HCT116 (cell line): Measurements from ENCODE around the gene GSC. TPM values are rescaled to one million over a fixed set of nuclear protein-coding genes. Genes with fewer than 3 reads are reported as not detected.

ENCODE experiments used
- ATAC-seq: fragments of 200-7000 bp; cut with Tn5 transposase; 2 replicates; pipeline ENCODE4 v1.9.1; 2020; ENCODE audit warnings: mild to moderate bottlenecking, moderate library complexity
- BruUV-seq: library from RNA; stranded (reverse); fragments of 400-500 nt; replicated peaks from 2 replicates; lab custom pipeline; 2021; lab: Mats Ljungman, UMichigan
- CTCF ChIA-PET: fragments of 300-600 bp; sonication (Branson Sonifier 250); formaldehyde crosslinking; loops from one replicate; lab custom pipeline; 2021; ENCODE audit warnings: antibody characterized with exemption; lab: Charles Lee
- POLR2A ChIA-PET: fragments of 300-600, 350-600 bp; sonication (Branson Sonifier 250); formaldehyde crosslinking; loops from one replicate; lab custom pipeline; 2021; ENCODE audit warnings: antibody characterized with exemption; lab: Charles Lee
- RAD21 ChIA-PET, 2 experiments: fragments of 300-600 bp; sonication (Branson Sonifier 250); formaldehyde crosslinking; loops; one replicate each; lab custom pipeline; 2023; ENCODE audit warnings: low total read pairs in 2 of 2; ENCODE audit not compliant: uncharacterized antibody in 2 of 2, unreplicated experiment in 2 of 2, low non-redundant PET in 1 of 2; lab: Charles Lee
- DNase-seq: peaks from one replicate; pipeline ENCODE4 v3.0.0-alpha.2; 2010; ENCODE audit warnings: low read depth, low spot score
- H2AFZ ChIP-seq: fragments of 200-600 bp; shearing (Covaris generic), sonication (generic); 2 replicates; pipeline ENCODE4 v1.6.1; 2017; ENCODE audit warnings: low read depth, mixed run types, mixed read lengths, antibody characterized with exemption, low read length; ENCODE audit not compliant: poor library complexity, severe bottlenecking
- H3K27ac ChIP-seq: 2 replicates; pipeline ENCODE4 v1.5.1; 2012; ENCODE audit warnings: low read depth, low read length
- H3K27me3 ChIP-seq: fragments of 200-600 bp; sonication (generic); 2 replicates; pipeline ENCODE4 v1.6.1; 2016; ENCODE audit warnings: mixed run types, low read length, mixed read lengths; ENCODE audit not compliant: insufficient read depth
- H3K36me3 ChIP-seq, 2 experiments: fragments of 200-500 bp in 1 of 2; fragments of 200-600 bp in 1 of 2; sonication (Bioruptor generic) in 1 of 2; sonication (generic) in 1 of 2; 2 replicates each; pipeline versions ENCODE4 v1.5.1 to v1.6.1; 2014 to 2016; ENCODE audit warnings: low read length in 2 of 2, inconsistent platforms in 1 of 2, mixed read lengths in 1 of 2, mixed run types in 1 of 2; ENCODE audit not compliant: insufficient read depth in 2 of 2, control insufficient read depth in 1 of 2
- H3K4me1 ChIP-seq, 2 experiments: fragments of 200-600 bp in 1 of 2; sonication (generic) in 1 of 2; 2 replicates each; pipeline versions ENCODE4 v1.5.1 to v1.6.1; 2012 to 2017; ENCODE audit warnings: low read length in 2 of 2, inconsistent platforms in 1 of 2, mild to moderate bottlenecking in 1 of 2, mixed read lengths in 1 of 2, mixed run types in 1 of 2, moderate library complexity in 1 of 2; ENCODE audit not compliant: insufficient read depth in 2 of 2, control insufficient read depth in 1 of 2
- H3K4me2 ChIP-seq: fragments of 200-600 bp; sonication (generic); 2 replicates; pipeline ENCODE4 v1.6.1; 2017; ENCODE audit warnings: mixed run types, low read length, mixed read lengths
- H3K4me3 ChIP-seq, 2 experiments: fragments of 200-600 bp in 1 of 2; sonication (generic) in 1 of 2; replicated peaks in 1 of 2; 2 replicates each; pipeline ENCODE4 v1.5.1; 2011 to 2016; ENCODE audit warnings: low read length in 2 of 2, control low read depth in 1 of 2, low read depth in 1 of 2, mild to moderate bottlenecking in 1 of 2, mixed read lengths in 1 of 2, mixed run types in 1 of 2
- H3K79me2 ChIP-seq: fragments of 200-600 bp; sonication (generic); 2 replicates; pipeline ENCODE4 v1.6.1; 2017; ENCODE audit warnings: mild to moderate bottlenecking, mixed run types, low read length, moderate library complexity, mixed read lengths; ENCODE audit not compliant: insufficient read depth
- H3K9ac ChIP-seq: fragments of 200-600 bp; sonication (generic); 2 replicates; pipeline ENCODE4 v1.6.1; 2016; ENCODE audit warnings: low read length, mixed read lengths
- H3K9me2 ChIP-seq: fragments of 200-600 bp; sonication (generic), shearing (Covaris generic); 2 replicates; pipeline ENCODE4 v1.6.1; 2017; ENCODE audit warnings: mixed run types, mild to moderate bottlenecking, moderate library complexity; ENCODE audit not compliant: insufficient read depth
- H3K9me3 ChIP-seq, 2 experiments: fragments of 200-500 bp in 1 of 2; fragments of 200-600 bp in 1 of 2; sonication (Bioruptor generic) in 1 of 2; sonication (generic) in 1 of 2; 2 replicates each; pipeline ENCODE4 v1.6.1; 2014 to 2017; ENCODE audit warnings: low read length in 2 of 2, mixed read lengths in 2 of 2, inconsistent platforms in 1 of 2, low read depth in 1 of 2, mild to moderate bottlenecking in 1 of 2, mixed run types in 1 of 2, moderate library complexity in 1 of 2; ENCODE audit not compliant: control insufficient read depth in 1 of 2, insufficient read depth in 1 of 2
- H4K20me1 ChIP-seq: fragments of 200-600 bp; sonication (generic), shearing (Covaris generic); 2 replicates; pipeline ENCODE4 v1.6.1; 2017; ENCODE audit warnings: mixed run types, mild to moderate bottlenecking, moderate library complexity; ENCODE audit not compliant: insufficient read depth
- CBX3 ChIP-seq: IDR thresholded peaks from 2 replicates; pipeline ENCODE4 v1.6.1; 2012; ENCODE audit warnings: low read depth
- CEBPB ChIP-seq: IDR thresholded peaks from 2 replicates; pipeline ENCODE4 v1.6.1; 2012; ENCODE audit warnings: low read depth
- CTCF ChIP-seq, 3 experiments: fragments of 200-600 bp in 1 of 3; sonication (generic) in 1 of 3; IDR thresholded peaks in 2 of 3; conservative IDR thresholded peaks in 1 of 3; 2 replicates each; pipeline ENCODE4 v1.5.1; 2012 to 2017; ENCODE audit warnings: low read depth in 2 of 3, low read length in 2 of 3, antibody characterized with exemption in 1 of 3, borderline replicate concordance in 1 of 3, control low read depth in 1 of 3, mild to moderate bottlenecking in 1 of 3, mixed read lengths in 1 of 3, mixed run types in 1 of 3, moderate library complexity in 1 of 3; ENCODE audit not compliant: insufficient read depth in 1 of 3
- EGR1 ChIP-seq: IDR thresholded peaks from 2 replicates; pipeline ENCODE4 v1.6.1; 2012; ENCODE audit warnings: low read depth
- ELF1 ChIP-seq: IDR thresholded peaks from 2 replicates; pipeline ENCODE4 v1.6.1; 2012; ENCODE audit warnings: low read depth, borderline replicate concordance
- EZH2 ChIP-seq: fragments of 200-600 bp; sonication (generic); IDR thresholded peaks from 2 replicates; pipeline ENCODE4 v1.6.1; 2017; ENCODE audit warnings: antibody characterized with exemption, mixed run types
- FOSL1 ChIP-seq: IDR thresholded peaks from 2 replicates; pipeline ENCODE4 v1.6.1; 2012; ENCODE audit warnings: low read depth
- JUND ChIP-seq: IDR thresholded peaks from 2 replicates; pipeline ENCODE4 v1.6.1; 2012
- POLR2AphosphoS5 ChIP-seq: IDR thresholded peaks from 2 replicates; pipeline ENCODE4 v1.6.1; 2011; ENCODE audit warnings: mild to moderate bottlenecking, low read depth, low read length, moderate library complexity
- RAD21 ChIP-seq: IDR thresholded peaks from 2 replicates; pipeline ENCODE4 v1.6.1; 2012; ENCODE audit warnings: low read depth, mild to moderate bottlenecking
- SIN3A ChIP-seq: IDR thresholded peaks from 2 replicates; pipeline ENCODE4 v1.6.1; 2012; ENCODE audit warnings: low read depth
- SRF ChIP-seq: IDR thresholded peaks from 2 replicates; pipeline ENCODE4 v1.6.1; 2012; ENCODE audit warnings: low read depth
- TCF7L2 ChIP-seq: IDR thresholded peaks from 2 replicates; pipeline ENCODE4 v1.7.0; 2011; ENCODE audit warnings: borderline replicate concordance, inconsistent platforms; ENCODE audit not compliant: insufficient read depth, insufficient read length; ENCODE audit errors: extremely low read depth
- YY1 ChIP-seq: IDR thresholded peaks from 2 replicates; pipeline ENCODE4 v1.6.1; 2011; ENCODE audit warnings: low read length, low read depth, moderate library complexity, mild to moderate bottlenecking; ENCODE audit not compliant: insufficient replicate concordance; ENCODE audit errors: extremely low read depth
- ZFX ChIP-seq: fragments of 450-650 bp; IDR thresholded peaks from 2 replicates; pipeline ENCODE4 v1.6.1; 2017
- ZNF274 ChIP-seq: fragments of 200-500 bp; sonication (Bioruptor generic); IDR thresholded peaks from 2 replicates; pipeline ENCODE4 v1.6.1; 2014; ENCODE audit warnings: mild to moderate bottlenecking, low read depth, low read length, inconsistent platforms
- intact Hi-C: fragments of 100-400 bp; cut with micrococcal nuclease; formaldehyde crosslinking; loops from 2 replicates; pipeline ENCODE4 v1.10.0; 2022
- total RNA-seq: library from RNA; stranded (reverse); gene quantifications from one replicate; pipeline ENCODE4 v1.2.1, GENCODE V29; 2021; ENCODE audit not compliant: unreplicated experiment
- TF ChIP-seq, protein P1 (sequence below): IDR thresholded peaks from 2 replicates; pipeline ENCODE4 v1.6.1; 2012; ENCODE audit warnings: low read depth
- TF ChIP-seq, protein P2 (sequence below): IDR thresholded peaks from 2 replicates; pipeline ENCODE4 v1.6.1; 2011; ENCODE audit warnings: mild to moderate bottlenecking, low read length, moderate library complexity; ENCODE audit not compliant: insufficient replicate concordance; ENCODE audit errors: extremely low read depth
- TF ChIP-seq, protein P3 (sequence below): IDR thresholded peaks from 2 replicates; pipeline ENCODE4 v1.6.1; 2012

Gene GSC
- total RNA-seq, 1 experiment from 2014 or later = not detected

GRCh38 chr14:94780536-94781399, 10.9 kb upstream of the GSC start:
- DNase-seq = no peak
- H2AFZ ChIP-seq = no peak overlapping the region
- H3K79me2 ChIP-seq = no peaks in the 10 kb centered on the region
- H3K27ac ChIP-seq = no peak overlapping the region
- H3K9me3 ChIP-seq = no peaks in the 10 kb centered on the region
- RAD21 ChIA-PET = no interaction called here
- POLR2A ChIA-PET = no interaction called here
- no peaks in the 10 kb centered on the region for H3K27me3 ChIP-seq
- no peak overlapping the region for H3K4me2 ChIP-seq
- BruUV-seq = no TSS peak
- H3K36me3 ChIP-seq = no peaks in the 10 kb centered on the region
- H4K20me1 ChIP-seq = no peaks in the 10 kb centered on the region
- no peaks in the 10 kb centered on the region for H3K4me1 ChIP-seq
- H3K9me2 ChIP-seq = no peaks in the 10 kb centered on the region
- no peak overlapping the region for H3K4me3 ChIP-seq
- TF ChIP-seq SIN3A = no peak
- no peak for TF ChIP-seq CEBPB
- no peak for TF ChIP-seq ZFX
- no peak for TF ChIP-seq JUND
- TF ChIP-seq, protein P1, sequence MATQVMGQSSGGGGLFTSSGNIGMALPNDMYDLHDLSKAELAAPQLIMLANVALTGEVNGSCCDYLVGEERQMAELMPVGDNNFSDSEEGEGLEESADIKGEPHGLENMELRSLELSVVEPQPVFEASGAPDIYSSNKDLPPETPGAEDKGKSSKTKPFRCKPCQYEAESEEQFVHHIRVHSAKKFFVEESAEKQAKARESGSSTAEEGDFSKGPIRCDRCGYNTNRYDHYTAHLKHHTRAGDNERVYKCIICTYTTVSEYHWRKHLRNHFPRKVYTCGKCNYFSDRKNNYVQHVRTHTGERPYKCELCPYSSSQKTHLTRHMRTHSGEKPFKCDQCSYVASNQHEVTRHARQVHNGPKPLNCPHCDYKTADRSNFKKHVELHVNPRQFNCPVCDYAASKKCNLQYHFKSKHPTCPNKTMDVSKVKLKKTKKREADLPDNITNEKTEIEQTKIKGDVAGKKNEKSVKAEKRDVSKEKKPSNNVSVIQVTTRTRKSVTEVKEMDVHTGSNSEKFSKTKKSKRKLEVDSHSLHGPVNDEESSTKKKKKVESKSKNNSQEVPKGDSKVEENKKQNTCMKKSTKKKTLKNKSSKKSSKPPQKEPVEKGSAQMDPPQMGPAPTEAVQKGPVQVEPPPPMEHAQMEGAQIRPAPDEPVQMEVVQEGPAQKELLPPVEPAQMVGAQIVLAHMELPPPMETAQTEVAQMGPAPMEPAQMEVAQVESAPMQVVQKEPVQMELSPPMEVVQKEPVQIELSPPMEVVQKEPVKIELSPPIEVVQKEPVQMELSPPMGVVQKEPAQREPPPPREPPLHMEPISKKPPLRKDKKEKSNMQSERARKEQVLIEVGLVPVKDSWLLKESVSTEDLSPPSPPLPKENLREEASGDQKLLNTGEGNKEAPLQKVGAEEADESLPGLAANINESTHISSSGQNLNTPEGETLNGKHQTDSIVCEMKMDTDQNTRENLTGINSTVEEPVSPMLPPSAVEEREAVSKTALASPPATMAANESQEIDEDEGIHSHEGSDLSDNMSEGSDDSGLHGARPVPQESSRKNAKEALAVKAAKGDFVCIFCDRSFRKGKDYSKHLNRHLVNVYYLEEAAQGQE = no peak
- TF ChIP-seq CBX3 = no peak
- no peak for TF ChIP-seq YY1
- no peak for TF ChIP-seq FOSL1
- no peak for TF ChIP-seq ZNF274
- no peak for TF ChIP-seq ELF1
- no peak for TF ChIP-seq SRF
- TF ChIP-seq CTCF (IDR thresholded peaks at IDR 0.05 in 2 of 3, conservative IDR thresholded peaks at IDR 0.05 in 1 of 3; ENCODE audit: borderline replicate concordance in 1 of 3, insufficient read depth in 1 of 3, low read depth in 2 of 3, low read length in 2 of 3) = no peak
- TF ChIP-seq, protein P2, sequence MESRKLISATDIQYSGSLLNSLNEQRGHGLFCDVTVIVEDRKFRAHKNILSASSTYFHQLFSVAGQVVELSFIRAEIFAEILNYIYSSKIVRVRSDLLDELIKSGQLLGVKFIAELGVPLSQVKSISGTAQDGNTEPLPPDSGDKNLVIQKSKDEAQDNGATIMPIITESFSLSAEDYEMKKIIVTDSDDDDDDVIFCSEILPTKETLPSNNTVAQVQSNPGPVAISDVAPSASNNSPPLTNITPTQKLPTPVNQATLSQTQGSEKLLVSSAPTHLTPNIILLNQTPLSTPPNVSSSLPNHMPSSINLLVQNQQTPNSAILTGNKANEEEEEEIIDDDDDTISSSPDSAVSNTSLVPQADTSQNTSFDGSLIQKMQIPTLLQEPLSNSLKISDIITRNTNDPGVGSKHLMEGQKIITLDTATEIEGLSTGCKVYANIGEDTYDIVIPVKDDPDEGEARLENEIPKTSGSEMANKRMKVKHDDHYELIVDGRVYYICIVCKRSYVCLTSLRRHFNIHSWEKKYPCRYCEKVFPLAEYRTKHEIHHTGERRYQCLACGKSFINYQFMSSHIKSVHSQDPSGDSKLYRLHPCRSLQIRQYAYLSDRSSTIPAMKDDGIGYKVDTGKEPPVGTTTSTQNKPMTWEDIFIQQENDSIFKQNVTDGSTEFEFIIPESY = no peak
- no peak for TF ChIP-seq RAD21
- TF ChIP-seq, protein P3, sequence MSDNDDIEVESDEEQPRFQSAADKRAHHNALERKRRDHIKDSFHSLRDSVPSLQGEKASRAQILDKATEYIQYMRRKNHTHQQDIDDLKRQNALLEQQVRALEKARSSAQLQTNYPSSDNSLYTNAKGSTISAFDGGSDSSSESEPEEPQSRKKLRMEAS = no peak
- TF ChIP-seq POLR2AphosphoS5 = no peak
- TF ChIP-seq EZH2 = no peak
- TF ChIP-seq TCF7L2 = no peak
- TF ChIP-seq EGR1 = no peak
- TF ChIP-seq, all 23 proteins: peak for 0
- no peak for ATAC-seq
- intact Hi-C loops = no loop called here
- CTCF ChIA-PET = no interaction called here
- no peak overlapping the region for H3K9ac ChIP-seq
